H1 (cell line): Measurements from ENCODE around the gene NLRP7. TPM values are rescaled to one million over a fixed set of nuclear protein-coding genes. Genes with fewer than 3 reads are reported as not detected.

Source experiments
- CBX8 ChIP-seq: fragments of 300-800, 300-1000 bp; sonication (generic); IDR thresholded peaks from 2 replicates; pipeline ENCODE4 v1.7.1; 2016; ENCODE audit warnings: low read depth, low read length, borderline replicate concordance
- polyA plus RNA-seq, 7 experiments: library from polyadenylated mRNA; depleted of rRNA in 3 of 7; stranded (reverse) in 5 of 7; unstranded in 2 of 7; fragments of >200 nt in 5 of 7; fragments of 200-250 nt in 2 of 7; gene quantifications; 1 replicate in 5 of 7; 2 replicates in 1 of 7; 4 replicates in 1 of 7; pipeline versions ENCODE4 v1.2.1 to v1.2.3, GENCODE V29; 2011 to 2013; ENCODE audit warnings: missing spikeins in 2 of 7, mixed read lengths in 2 of 7
- total RNA-seq: library from RNA; stranded (reverse); fragmentation: NEBNext Ultra II Directional; extraction: Animal tissue kit (Norgen Biotek cat#: 25700); gene quantifications from 2 replicates; pipeline ENCODE4 v1.2.1, GENCODE V29; 2021
- TF ChIP-seq, protein P1 (sequence below): fragments of 300-600 bp; sonication (generic); IDR thresholded peaks from 2 replicates; pipeline ENCODE4 v1.7.1; 2012; ENCODE audit warnings: low read length, moderate library complexity, mild to moderate bottlenecking, inconsistent platforms; ENCODE audit not compliant: insufficient replicate concordance

NLRP7 gene
- total and polyA plus RNA-seq, 2 of the 8 experiments (the other 6 are each of a cell fraction or from before 2014, with no cell fraction given), result 0.91 to 1.2 TPM

DNA sequence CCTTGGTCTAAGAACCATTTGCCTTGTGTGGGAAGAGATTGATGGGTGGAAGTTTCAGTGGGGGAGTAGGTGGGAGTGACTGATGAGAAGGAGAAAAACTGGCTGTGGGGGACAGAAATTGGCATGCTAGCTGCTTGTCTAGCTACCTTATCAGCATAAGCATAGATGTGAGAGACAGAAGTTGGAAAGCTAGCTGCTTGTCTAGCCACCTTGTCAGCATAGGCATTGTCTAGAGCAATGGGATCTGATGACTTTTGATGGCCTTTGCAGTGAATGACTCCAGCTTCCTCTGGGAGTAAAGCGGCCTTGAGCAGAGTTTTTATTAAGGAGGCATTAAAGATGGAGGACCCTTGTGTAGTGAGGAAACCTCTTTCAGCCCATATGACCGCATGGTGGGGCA lies 51.3 kb downstream of the NLRP7 start (continued):
- TF ChIP-seq, protein P1, sequence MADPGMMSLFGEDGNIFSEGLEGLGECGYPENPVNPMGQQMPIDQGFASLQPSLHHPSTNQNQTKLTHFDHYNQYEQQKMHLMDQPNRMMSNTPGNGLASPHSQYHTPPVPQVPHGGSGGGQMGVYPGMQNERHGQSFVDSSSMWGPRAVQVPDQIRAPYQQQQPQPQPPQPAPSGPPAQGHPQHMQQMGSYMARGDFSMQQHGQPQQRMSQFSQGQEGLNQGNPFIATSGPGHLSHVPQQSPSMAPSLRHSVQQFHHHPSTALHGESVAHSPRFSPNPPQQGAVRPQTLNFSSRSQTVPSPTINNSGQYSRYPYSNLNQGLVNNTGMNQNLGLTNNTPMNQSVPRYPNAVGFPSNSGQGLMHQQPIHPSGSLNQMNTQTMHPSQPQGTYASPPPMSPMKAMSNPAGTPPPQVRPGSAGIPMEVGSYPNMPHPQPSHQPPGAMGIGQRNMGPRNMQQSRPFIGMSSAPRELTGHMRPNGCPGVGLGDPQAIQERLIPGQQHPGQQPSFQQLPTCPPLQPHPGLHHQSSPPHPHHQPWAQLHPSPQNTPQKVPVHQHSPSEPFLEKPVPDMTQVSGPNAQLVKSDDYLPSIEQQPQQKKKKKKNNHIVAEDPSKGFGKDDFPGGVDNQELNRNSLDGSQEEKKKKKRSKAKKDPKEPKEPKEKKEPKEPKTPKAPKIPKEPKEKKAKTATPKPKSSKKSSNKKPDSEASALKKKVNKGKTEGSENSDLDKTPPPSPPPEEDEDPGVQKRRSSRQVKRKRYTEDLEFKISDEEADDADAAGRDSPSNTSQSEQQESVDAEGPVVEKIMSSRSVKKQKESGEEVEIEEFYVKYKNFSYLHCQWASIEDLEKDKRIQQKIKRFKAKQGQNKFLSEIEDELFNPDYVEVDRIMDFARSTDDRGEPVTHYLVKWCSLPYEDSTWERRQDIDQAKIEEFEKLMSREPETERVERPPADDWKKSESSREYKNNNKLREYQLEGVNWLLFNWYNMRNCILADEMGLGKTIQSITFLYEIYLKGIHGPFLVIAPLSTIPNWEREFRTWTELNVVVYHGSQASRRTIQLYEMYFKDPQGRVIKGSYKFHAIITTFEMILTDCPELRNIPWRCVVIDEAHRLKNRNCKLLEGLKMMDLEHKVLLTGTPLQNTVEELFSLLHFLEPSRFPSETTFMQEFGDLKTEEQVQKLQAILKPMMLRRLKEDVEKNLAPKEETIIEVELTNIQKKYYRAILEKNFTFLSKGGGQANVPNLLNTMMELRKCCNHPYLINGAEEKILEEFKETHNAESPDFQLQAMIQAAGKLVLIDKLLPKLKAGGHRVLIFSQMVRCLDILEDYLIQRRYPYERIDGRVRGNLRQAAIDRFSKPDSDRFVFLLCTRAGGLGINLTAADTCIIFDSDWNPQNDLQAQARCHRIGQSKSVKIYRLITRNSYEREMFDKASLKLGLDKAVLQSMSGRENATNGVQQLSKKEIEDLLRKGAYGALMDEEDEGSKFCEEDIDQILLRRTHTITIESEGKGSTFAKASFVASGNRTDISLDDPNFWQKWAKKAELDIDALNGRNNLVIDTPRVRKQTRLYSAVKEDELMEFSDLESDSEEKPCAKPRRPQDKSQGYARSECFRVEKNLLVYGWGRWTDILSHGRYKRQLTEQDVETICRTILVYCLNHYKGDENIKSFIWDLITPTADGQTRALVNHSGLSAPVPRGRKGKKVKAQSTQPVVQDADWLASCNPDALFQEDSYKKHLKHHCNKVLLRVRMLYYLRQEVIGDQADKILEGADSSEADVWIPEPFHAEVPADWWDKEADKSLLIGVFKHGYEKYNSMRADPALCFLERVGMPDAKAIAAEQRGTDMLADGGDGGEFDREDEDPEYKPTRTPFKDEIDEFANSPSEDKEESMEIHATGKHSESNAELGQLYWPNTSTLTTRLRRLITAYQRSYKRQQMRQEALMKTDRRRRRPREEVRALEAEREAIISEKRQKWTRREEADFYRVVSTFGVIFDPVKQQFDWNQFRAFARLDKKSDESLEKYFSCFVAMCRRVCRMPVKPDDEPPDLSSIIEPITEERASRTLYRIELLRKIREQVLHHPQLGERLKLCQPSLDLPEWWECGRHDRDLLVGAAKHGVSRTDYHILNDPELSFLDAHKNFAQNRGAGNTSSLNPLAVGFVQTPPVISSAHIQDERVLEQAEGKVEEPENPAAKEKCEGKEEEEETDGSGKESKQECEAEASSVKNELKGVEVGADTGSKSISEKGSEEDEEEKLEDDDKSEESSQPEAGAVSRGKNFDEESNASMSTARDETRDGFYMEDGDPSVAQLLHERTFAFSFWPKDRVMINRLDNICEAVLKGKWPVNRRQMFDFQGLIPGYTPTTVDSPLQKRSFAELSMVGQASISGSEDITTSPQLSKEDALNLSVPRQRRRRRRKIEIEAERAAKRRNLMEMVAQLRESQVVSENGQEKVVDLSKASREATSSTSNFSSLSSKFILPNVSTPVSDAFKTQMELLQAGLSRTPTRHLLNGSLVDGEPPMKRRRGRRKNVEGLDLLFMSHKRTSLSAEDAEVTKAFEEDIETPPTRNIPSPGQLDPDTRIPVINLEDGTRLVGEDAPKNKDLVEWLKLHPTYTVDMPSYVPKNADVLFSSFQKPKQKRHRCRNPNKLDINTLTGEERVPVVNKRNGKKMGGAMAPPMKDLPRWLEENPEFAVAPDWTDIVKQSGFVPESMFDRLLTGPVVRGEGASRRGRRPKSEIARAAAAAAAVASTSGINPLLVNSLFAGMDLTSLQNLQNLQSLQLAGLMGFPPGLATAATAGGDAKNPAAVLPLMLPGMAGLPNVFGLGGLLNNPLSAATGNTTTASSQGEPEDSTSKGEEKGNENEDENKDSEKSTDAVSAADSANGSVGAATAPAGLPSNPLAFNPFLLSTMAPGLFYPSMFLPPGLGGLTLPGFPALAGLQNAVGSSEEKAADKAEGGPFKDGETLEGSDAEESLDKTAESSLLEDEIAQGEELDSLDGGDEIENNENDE, result no peak
- no peak for TF ChIP-seq CBX8
